Psoas muscle (tissue), 8 donors: ENCODE results near the gene CFAP46. TPM values are rescaled to one million over a fixed set of nuclear protein-coding genes. Genes with fewer than 3 reads are reported as not detected.
A peak's percentile ranks its signal among the peaks of the same experiment; 100 is the strongest.

Experiments used
- ATAC-seq, 4 donors: fragments of 200-7000 bp; cut with Tn5 transposase; one replicate each; pipeline ENCODE4 v1.9.1; 2020; ENCODE audit warnings: moderate library complexity in 3 of 4, mild to moderate bottlenecking in 2 of 4
- DNase-seq, 2 donors: peaks; one replicate each; pipeline ENCODE4 v3.0.0-alpha.2; 2020
- H3K27ac ChIP-seq: fragments of 200-600 bp; one replicate; pipeline ENCODE4 v1.8.0; 2022
- H3K27me3 ChIP-seq, 3 donors: fragments of 200-600 bp in 1 of 3; one replicate each; pipeline versions ENCODE4 v1.6.1 to v1.8.0; 2013 to 2022; ENCODE audit warnings: low read length in 2 of 3, mild to moderate bottlenecking in 2 of 3, moderate library complexity in 1 of 3; ENCODE audit not compliant: insufficient read depth in 3 of 3
- H3K36me3 ChIP-seq, 2 donors: fragments of 200-600 bp in 1 of 2; one replicate each; pipeline versions ENCODE4 v1.6.1 to v1.8.0; 2013 to 2022; ENCODE audit warnings: low read depth in 1 of 2, mild to moderate bottlenecking in 1 of 2, moderate library complexity in 1 of 2; ENCODE audit not compliant: insufficient read depth in 1 of 2
- H3K4me1 ChIP-seq: fragments of 200-600 bp; one replicate; pipeline ENCODE4 v1.8.0; 2022
- H3K4me3 ChIP-seq: fragments of 200-600 bp; one replicate; pipeline ENCODE4 v1.8.0; 2022; ENCODE audit warnings: mild to moderate bottlenecking
- H3K9me3 ChIP-seq: fragments of 200-600 bp; one replicate; pipeline ENCODE4 v1.8.0; 2022
- WGBS, 3 donors: extraction: QIAGEN DNeasy Blood & Tissue Kit; methylation state at CpG; one replicate each; pipeline versions ENCODE4 v1.1.6 to v1.1.7; 2013; 5-methylcytosine and 5-hydroxymethylcytosine counted together
- intact Hi-C, 2 donors: fragments of 100-400 bp; cut with DNase I; formaldehyde crosslinking; loops; one replicate each; pipeline versions ENCODE4 v1.11.0 to v1.14.2; 2022
- polyA plus RNA-seq, 3 donors: library from polyadenylated mRNA; stranded (reverse); fragments of 200-250 nt; gene quantifications; one replicate each; pipeline ENCODE4 v1.2.3, GENCODE V29; 2013
- total RNA-seq, 4 donors: library from RNA; stranded (reverse); fragmentation: NEBNext Ultra II Directional in 2 of 4; extraction: Animal tissue kit (Norgen Biotek cat#: 25700) in 2 of 4; gene quantifications; one replicate each; pipeline versions ENCODE4 v1.2.1 to v1.2.4, GENCODE V29; 2021 to 2023
- TF ChIP-seq, protein P1 (sequence below): fragments of 200-600 bp; IDR thresholded peaks from one replicate; pipeline ENCODE4 v1.8.0; 2022; ENCODE audit warnings: antibody characterized with exemption
- donor health status: healthy with polysubstance abuse.
- donor health status: DM: no; HTN: no; CAD: no; lungs with moderate emphysema.
- donor health status: Bipolar disorder and iron deficiency.
- donor health status: healthy.
- donor health status: DM: yes; HTN: yes; CAD: no.
- donor health status: DM: no; HTN: no; CAD: no.
- donor health status: DM: no; HTN: no; CAD: no.
- donor health status: DM: yes; HTN: yes; CAD: no.

Gene CFAP46
- total and polyA plus RNA-seq, 7 donors = 3.9 to 25.4 (median 13.8) TPM

DNA sequence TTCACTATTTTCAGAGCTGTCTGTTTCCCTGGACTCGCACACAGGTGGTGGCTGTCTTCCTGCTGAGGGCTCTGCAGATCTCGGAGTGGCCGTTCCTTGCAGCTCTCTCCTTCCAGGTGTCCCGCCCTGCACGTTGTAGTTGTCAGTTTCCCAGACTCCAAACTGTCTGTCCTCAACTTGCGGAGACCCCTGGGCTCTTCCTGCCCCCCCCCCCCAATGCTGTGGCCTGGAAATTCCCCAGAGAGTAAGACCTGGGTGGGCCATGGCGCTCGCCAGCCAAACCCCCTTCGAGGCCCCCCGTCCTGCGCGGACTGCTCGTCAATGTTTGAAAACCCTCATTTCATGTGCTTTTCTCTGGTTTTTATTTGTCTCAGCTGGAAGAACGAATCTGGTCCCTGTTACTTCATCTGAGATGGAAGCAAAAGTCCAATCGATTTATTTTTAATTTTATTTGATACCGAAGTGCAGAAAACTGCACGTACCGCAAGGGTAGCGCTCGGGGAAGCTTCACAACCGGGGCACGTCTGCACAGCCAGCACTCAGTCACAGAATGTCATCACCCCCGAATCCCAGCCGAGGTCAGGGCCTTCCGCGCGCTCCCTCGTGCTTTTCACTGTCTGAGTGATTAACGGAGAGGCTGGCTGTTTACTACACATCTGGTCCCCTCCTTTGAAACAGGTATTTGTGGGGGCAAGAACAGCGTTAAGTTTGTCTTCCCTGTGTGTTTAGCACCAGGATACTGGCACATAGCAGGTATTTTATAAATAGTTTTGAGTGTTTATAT, 110.0 kb downstream of the CFAP46 start:
- intact Hi-C loops = loop anchor here in 1 of 2 donors (10.0 kb wide), 1 partner anchor 482 kb away; no protein-coding TSS in a partner anchor
- Histone ChIP-seq H3K27me3 (no peaks in the 10 kb centered on the region), H3K36me3 (peaks cover 0 to 17% of the 10 kb centered on the region in 2 donors), H3K27ac (no peak overlapping the region), H3K4me3 (no peak overlapping the region), H3K9me3 (no peaks in the 10 kb centered on the region), H3K4me1 (no peaks in the 10 kb centered on the region)
- DNase-seq (no peak), ATAC-seq (no peak)
- 57 to 61% (median 60%) methylated on average over 30 of the region's 30 CpGs for WGBS, 3 donors
- TF ChIP-seq, protein P1, sequence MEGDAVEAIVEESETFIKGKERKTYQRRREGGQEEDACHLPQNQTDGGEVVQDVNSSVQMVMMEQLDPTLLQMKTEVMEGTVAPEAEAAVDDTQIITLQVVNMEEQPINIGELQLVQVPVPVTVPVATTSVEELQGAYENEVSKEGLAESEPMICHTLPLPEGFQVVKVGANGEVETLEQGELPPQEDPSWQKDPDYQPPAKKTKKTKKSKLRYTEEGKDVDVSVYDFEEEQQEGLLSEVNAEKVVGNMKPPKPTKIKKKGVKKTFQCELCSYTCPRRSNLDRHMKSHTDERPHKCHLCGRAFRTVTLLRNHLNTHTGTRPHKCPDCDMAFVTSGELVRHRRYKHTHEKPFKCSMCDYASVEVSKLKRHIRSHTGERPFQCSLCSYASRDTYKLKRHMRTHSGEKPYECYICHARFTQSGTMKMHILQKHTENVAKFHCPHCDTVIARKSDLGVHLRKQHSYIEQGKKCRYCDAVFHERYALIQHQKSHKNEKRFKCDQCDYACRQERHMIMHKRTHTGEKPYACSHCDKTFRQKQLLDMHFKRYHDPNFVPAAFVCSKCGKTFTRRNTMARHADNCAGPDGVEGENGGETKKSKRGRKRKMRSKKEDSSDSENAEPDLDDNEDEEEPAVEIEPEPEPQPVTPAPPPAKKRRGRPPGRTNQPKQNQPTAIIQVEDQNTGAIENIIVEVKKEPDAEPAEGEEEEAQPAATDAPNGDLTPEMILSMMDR = no peak

DNA sequence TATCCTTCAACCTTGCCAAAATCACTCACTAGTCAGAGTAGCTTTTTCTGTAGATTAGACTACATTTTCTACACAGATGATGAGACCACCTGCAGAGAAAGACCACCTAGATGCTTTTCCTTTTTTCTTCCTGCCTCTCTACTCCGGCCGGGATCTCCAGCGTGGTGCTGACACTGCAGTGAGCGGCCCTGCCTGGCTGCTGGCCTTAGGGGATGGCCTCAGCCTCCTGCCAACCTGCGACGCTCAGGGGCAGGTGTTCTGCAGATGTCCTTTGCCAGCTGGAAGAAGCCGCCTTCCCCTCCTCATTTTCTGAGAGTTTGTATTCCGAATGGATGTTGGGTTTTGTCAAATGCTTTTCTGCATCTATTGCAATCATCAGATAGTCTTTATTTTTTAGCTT, 113.0 kb downstream of the CFAP46 start:
- Histone ChIP-seq H3K27me3 (no peaks in the 10 kb centered on the region), H3K27ac (no peak overlapping the region), H3K9me3 (no peaks in the 10 kb centered on the region), H3K36me3 (peaks cover 0 to 17% of the 10 kb centered on the region in 2 donors), H3K4me1 (no peaks in the 10 kb centered on the region), H3K4me3 (no peak overlapping the region)
- ATAC-seq (peak in 3 of 4 donors; percentile 57 to 76 (median 73)), DNase-seq (peak in 1 of 2 donors; percentile 43)
- 19 to 39% (median 23%) methylated on average over 8 of the region's 8 CpGs for WGBS, 3 donors
- intact Hi-C loops = no loop called here
- TF ChIP-seq, protein P1 = no peak

DNA sequence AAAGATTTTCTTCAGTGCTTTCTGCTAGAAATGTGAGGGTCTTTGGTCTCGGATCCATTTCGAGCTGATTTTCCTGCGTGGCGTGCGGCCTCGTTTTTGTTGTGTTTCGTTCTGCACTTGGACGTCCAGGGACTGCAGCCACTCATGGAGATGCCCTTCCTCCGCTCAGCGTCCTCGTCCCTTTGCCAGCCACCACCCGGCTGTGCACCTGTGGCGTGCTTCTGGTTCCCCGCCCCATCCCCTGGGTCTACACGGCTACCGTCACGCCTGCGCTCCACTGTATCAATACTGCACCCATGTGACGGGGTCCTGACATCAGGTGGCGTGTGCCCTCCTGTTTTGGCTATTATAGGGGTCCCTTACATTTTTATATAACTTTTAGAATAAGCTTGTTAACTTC, 113.7 kb downstream of the CFAP46 start:
- Histone ChIP-seq H3K4me1 (no peaks in the 10 kb centered on the region), H3K27ac (no peak overlapping the region), H3K9me3 (no peaks in the 10 kb centered on the region), H3K36me3 (peaks cover 0 to 14% of the 10 kb centered on the region in 2 donors), H3K27me3 (no peaks in the 10 kb centered on the region), H3K4me3 (no peak overlapping the region)
- intact Hi-C loops = no loop called here
- DNase-seq (peak in 1 of 2 donors; percentile 21), ATAC-seq (no peak)
- 90 to 93% (median 91%) methylated on average over 20 of the region's 20 CpGs for WGBS, 3 donors
- TF ChIP-seq, protein P1 = no peak

DNA sequence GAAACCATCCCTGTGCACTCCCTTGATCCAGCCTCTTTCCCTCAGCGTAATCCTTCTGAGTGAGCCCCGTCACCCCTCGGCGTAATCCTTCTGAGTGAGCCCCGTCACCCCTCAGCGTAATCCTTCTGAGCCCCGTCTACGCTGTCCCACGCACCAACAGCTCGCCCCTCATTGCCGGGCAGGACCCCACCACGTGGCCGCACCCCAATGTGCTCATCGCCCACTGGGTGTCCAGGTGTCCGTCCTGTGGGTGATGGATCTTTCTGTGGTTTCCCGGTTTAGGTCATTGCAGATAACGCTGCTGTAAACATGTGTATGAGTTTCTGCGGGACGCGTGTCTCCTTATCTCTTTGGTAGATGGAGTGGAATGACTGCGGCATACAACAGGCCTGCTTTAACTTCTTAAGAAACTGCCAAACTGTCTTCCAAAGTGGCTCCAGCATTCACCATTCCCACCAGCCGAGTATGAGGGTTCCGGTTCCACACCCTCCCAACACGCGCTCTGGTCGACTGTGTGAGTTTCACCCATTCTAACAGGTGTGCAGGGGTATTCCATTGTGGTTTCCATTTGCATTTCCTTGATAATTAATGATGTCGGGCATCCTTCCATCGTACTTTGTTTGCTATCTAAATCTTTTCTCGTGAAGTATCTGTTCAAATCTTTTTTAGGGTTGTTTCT, 114.4 kb downstream of the CFAP46 start:
- Histone ChIP-seq H3K4me1 (no peaks in the 10 kb centered on the region), H3K27ac (no peak overlapping the region), H3K36me3 (peaks cover 0 to 7% of the 10 kb centered on the region in 2 donors), H3K4me3 (no peak overlapping the region), H3K9me3 (no peaks in the 10 kb centered on the region), H3K27me3 (no peaks in the 10 kb centered on the region)
- intact Hi-C loops = no loop called here
- 89 to 90% (median 89%) methylated on average over 29 of the region's 29 CpGs for WGBS, 3 donors
- peak in 1 of 2 donors; percentile 29 for DNase-seq
- ATAC-seq = no peak
- TF ChIP-seq, protein P1 = no peak
